Tibial nerve (tissue), 3 donors: ENCODE measurements around the gene ADH4.

Source experiments
- POLR2A ChIP-seq, 2 donors: fragments of 450-650 bp; IDR thresholded peaks; one replicate each; pipeline ENCODE4 v1.6.1; 2017; ENCODE audit warnings: antibody characterized with exemption in 2 of 2, mild to moderate bottlenecking in 2 of 2, moderate library complexity in 2 of 2
- TF ChIP-seq, protein P1 (sequence below), 5 experiments: fragments of 200-600 bp in 3 of 5; fragments of 450-650 bp in 2 of 5; sonication (generic) in 3 of 5; IDR thresholded peaks; one replicate each; pipeline ENCODE4 v1.5.1; 2016 to 2019; ENCODE audit warnings: antibody characterized with exemption in 5 of 5, mild to moderate bottlenecking in 3 of 5, moderate library complexity in 2 of 5

GRCh38 chr4:99091216-99091575 is 52.9 kb downstream of the ADH4 start:
- TF ChIP-seq, protein P1, sequence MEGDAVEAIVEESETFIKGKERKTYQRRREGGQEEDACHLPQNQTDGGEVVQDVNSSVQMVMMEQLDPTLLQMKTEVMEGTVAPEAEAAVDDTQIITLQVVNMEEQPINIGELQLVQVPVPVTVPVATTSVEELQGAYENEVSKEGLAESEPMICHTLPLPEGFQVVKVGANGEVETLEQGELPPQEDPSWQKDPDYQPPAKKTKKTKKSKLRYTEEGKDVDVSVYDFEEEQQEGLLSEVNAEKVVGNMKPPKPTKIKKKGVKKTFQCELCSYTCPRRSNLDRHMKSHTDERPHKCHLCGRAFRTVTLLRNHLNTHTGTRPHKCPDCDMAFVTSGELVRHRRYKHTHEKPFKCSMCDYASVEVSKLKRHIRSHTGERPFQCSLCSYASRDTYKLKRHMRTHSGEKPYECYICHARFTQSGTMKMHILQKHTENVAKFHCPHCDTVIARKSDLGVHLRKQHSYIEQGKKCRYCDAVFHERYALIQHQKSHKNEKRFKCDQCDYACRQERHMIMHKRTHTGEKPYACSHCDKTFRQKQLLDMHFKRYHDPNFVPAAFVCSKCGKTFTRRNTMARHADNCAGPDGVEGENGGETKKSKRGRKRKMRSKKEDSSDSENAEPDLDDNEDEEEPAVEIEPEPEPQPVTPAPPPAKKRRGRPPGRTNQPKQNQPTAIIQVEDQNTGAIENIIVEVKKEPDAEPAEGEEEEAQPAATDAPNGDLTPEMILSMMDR (IDR thresholded peaks at IDR 0.05): no peak
- no peak for TF ChIP-seq POLR2A (IDR thresholded peaks at IDR 0.05)
